HG02973 (cell line): Measurements from ENCODE around the gene YWHAQ.
A peak's percentile ranks its signal among the peaks of the same experiment; 100 is the strongest.

Source experiments
- ATAC-seq: cut with Tn5 transposase; IDR thresholded peaks from one replicate; pipeline ENCODE4 v1.9.1; 2021; ENCODE audit warnings: moderate library complexity; ENCODE audit not compliant: unreplicated experiment

The YWHAQ gene

GRCh38 chr2:9655441-9656269 is 24.9 kb upstream of the YWHAQ start:
- ATAC-seq: peak; percentile 40

- ATAC-seq: no peak
Observed at GRCh38 chr2:9654452-9655100, 23.8 kb upstream of the YWHAQ start.

GRCh38 chr2:9653485-9654271 is 22.9 kb upstream of the YWHAQ start:
- ATAC-seq: no peak

DNA sequence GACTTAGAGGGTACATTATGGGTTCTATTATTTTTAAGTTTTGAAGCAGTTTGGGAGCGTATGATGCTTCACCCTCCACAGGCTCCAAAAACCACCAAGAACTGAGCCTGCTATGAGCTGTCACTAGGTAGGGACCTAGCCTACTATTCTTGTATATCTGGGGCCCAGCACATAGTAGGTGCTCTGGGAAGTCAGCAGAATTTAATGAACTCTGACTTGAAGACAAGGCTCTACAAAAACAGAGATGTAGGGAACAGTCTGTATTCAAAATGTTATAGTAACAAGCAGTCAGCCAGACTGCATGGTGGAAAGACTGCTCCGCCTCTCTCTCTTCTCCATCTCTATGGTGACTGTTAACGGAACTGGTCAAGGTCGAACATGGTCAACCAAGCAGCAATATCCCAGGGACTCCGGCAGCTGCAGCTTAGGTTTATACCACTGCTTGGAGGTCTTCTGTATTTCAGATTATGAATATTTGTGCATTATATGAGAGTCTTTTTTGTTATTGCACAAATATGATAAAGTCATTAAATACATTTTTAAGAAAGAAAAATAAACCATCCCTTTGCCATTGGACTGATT is 22.2 kb upstream of the YWHAQ start:
- no peak for ATAC-seq

DNA sequence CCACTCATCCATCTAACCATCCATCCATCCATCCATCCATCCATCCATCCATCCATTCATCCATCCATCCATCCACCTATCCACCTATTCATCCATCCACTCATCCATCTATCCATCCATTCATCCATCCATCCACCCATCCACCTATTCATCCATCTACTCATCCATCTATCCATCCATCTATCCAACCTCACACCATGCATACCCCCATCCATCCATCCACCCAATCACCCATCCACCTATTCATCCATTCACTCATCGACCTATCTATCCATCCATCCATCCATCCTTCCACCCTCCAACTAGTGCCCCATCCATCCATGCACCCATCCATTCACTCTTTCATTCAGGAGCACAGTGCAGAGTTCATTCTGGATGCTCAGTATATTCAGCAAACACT is 21.5 kb upstream of the YWHAQ start:
- no peak for ATAC-seq

DNA sequence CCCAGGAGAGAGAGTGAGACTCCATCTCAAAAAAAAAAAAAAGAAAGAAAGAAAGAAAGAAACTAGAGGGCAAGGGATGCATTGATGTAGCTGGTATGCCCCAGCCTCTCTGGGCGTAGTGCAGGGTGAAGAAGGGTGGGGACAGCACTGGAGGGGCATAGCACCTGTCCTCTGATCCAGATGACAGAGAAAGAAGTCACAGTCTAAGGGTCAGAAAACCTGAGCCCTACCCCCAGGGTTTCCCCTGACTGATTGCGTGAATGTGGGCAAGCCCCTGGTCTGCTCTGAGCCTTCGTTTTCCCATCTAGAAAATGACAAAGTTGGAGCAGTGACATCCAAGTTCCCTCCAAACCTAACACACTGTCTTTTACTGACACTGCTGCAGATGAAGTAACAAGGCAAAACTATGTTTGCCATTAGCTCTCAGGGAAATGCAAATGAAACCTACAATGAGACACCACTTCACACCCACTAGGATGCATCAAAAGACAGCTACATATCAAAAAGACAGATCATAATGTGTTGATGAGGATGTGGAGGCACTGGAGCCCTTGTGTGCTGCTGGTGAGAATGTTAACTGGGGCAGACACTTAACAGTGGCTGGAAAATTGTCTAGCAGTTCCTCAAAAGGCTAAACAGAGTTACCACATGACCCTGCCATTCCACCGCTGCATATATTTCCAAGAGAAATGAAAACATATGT is 19.5 kb upstream of the YWHAQ start:
- no peak for ATAC-seq

- no peak for ATAC-seq
Observed at GRCh38 chr2:9649261-9649660, 18.5 kb upstream of the YWHAQ start.

DNA sequence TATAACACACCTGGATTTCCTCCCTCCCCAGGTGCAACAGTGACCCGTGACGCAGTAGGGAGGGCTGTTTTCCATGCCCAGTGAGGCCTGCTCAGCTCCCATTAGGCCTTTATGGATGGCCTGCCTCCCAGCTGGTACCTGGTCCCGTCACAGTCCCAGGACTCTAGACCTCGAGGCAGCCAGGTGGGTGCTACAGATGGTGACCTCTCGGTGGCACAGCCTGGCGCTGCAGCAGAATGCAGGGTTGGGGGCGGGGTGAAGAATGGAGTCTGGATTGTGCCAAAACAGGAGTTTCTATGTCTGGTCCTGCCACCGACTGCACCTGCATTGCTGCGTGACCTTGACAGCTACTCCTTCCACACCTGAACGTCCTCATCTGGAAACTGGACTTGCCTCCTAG is 18.0 kb upstream of the YWHAQ start:
- ATAC-seq: no peak

- ATAC-seq: no peak
Observed at GRCh38 chr2:9647884-9648283, 17.1 kb upstream of the YWHAQ start.

DNA sequence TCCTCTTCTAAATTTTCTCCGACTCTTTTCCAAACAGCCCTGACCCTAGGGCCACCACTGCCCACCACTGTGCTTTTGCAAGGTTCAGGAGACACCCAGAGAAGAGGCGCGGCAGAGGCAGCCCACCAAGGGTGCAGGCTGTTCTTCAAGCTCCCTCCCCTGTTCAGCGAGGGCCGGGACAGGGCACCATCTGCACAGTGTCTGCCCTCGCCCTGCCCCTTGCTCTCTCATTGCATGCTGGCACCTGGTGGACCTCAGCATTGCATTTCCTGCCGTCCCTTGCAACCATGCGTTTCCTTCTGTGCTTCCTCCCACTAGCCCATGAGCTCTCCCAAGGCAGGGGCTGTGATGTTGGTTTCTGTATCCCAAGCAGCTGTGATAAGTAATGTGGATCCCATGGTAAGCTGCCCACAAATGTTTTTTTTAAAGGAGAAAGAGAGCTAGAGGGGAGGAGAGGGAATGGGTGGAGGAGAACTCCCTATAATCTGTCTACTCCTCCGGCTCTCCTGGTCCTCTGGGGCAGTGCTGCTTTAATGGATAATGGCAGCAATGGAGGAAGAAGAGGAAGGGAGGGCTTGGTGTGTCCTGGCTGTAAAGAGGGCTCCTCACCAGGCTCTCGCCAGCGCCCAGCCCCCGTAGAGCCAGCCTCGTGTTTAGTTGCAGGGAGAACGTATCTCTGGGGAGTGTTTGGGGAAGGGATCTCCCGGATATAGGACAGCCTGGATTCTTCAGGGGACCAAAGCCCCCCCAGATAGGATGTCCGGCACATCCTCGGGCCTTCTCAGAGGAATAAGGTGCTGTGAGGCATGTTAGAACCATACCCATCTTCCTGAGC is 15.6 kb upstream of the YWHAQ start:
- ATAC-seq: no peak

GRCh38 chr2:9644603-9645002 is 13.8 kb upstream of the YWHAQ start:
- ATAC-seq: no peak

- no peak for ATAC-seq
Observed at GRCh38 chr2:9644021-9644420, 13.2 kb upstream of the YWHAQ start.

DNA sequence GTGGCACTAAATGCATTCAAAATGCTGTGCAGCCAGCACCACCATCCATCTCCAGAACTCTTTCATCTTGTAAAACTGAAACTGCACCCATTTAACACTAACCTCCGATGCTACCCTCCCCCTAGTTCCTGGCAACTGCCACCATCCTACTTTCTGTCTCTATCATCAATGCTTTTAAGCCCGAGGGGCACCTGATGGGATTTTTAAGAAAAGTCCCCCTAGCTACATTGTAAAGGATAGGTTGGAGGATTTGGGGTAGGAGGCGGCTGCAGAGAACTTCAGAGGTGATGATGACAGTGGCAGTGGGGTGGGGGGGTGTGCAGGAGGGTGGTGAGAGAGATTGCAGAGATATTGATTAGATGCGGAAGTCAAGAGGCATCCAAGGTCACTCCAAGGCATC is 10.8 kb upstream of the YWHAQ start:
- ATAC-seq: no peak

DNA sequence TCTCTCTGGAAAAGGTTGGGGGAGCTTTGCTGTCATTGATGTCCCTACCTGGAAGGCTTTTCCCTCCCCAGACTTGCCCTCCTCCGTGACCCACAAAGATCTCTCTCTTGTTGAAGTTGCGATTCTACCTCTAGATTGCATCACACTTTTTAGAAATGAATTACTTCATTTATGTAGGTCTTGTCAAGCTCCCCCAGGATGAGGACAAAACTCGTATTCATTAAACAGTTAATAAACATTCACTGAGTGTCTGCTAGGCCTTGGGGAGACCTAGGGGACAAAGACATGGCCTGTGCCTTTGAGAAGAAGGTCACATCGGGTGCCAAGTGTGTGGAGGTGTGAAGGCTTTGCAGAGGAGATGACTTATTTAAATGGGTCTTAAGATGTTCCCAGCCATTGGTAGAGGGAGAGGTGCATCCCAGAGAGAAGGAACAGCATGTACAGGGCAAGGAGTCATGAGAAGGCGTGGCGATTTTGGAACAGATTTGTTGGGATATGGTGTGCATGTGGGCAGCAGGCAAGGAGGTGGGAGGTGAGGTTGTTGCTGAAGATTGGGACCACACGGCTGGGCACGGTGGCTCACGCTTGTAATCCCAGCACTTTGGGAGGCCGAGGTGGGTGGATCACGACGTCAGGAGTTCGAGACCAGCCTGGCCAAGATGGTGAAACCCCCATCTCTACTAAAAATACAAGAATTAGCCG is 9.8 kb upstream of the YWHAQ start:
- ATAC-seq: no peak

DNA sequence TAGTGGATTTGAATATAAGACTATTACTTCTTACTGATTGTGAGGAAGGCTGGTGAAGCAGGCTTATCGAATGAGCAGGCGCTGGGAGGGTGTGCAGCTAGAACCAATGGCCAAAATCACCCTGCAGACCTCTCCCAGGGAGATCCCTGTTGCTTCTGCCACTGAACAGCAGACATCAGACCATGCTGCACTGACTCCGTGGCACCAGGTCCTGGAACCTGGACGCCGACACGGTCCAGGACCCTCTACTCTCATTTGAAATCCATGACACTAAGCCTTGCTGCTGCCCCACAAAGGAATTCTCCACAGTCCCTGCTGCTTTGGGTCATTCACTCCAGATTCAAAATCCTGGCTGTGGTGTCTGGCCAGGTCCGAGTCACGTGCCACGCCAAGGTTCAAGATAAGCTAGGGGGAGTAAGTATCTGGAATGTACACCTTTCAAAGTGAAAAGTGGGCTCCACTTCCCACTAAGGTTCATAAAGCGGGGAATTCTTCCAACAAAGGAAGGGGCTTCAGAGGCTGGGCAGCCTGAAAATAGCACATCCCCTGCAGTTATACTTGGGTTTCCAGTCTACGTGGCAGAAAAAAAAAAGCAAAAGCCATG is 9.0 kb upstream of the YWHAQ start:
- ATAC-seq: no peak

DNA sequence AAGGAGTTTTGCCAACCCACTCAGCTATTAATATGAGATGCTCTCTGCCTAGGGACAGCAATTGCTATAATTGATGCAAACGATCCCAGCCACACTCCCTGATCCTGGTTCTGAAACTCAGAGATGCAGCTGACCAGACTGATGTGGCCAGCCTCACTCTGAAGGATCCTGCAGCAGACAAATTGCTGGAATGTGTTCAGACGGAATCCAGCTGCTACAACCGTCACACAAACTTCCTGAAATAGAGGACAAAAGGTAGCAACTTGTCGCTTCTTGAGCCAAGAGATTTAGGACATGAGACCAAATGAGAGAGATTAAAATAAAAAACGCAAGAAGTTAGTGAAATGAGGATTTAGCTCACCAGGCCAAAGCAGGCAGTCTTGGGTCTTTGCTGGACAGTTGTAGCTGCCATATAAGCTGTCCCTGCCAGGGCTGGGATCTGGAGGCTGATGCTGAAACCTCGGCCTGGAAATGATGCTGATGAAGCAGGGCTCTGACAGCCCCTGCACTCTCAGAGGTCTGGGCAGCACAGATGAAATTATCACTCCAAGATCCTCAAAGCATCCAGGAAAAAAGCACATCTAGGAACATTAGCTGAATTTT is 8.3 kb upstream of the YWHAQ start:
- ATAC-seq: no peak

DNA sequence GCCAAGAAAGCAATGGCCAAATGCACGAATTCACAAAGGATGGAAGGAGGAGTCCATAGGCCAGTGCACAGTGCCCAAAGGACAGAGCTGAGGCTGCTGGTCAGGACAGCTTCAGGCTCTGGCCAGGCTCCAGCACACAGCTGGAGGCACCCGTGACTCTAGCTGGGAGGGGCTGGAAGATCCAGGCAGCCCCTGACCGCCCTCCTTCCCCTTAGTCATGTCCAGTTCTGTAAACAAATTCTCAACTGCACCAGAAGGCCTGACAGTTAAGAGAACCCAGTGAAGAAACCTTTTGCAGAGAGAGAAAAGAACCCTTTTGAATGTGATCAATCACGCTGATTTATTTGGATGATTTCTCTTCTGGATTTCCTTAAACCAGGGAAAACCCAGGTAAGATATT is 7.7 kb upstream of the YWHAQ start:
- no peak for ATAC-seq

GRCh38 chr2:9637330-9637729 is 6.5 kb upstream of the YWHAQ start:
- no peak for ATAC-seq

DNA sequence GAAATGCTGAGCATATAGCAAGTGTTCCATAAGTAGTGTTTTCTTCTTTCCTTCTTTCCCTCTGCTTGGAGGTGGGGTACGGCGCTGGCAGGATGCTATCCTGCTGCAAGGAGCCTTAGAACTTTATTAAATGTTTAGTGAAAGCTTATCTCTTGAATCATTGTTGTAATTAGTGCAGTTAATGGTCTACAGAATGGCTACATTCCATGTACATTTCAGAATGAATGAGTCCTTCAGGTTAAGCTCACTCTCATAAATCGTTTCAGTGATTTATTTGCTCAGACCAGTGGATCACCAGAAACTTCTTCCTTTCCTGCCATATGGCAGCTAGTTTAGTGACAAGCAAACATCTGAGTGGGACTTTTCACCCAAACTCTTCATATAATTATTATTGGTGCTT is 3.3 kb upstream of the YWHAQ start:
- ATAC-seq: no peak
